GM13976 (cell line): ENCODE data around the gene ITGB1.

Experiments
- DNase-seq: peaks from one replicate; pipeline ENCODE4 v3.0.0; 2012; ENCODE audit warnings: low spot score
- in situ Hi-C: fragments of 300-500 bp; cut with MboI; formaldehyde crosslinking; loops from one replicate; pipeline ENCODE4 v1.12.0; 2022; ENCODE audit warnings: low sequenced_read_pairs, mixed read lengths, inconsistent platforms; ENCODE audit not compliant: unreplicated experiment
- TF ChIP-seq, protein P1 (sequence below): IDR thresholded peaks from 2 replicates; pipeline ENCODE4 v1.5.1; 2012; ENCODE audit warnings: borderline replicate concordance, mild to moderate bottlenecking; ENCODE audit not compliant: insufficient read depth; ENCODE audit errors: extremely low read depth, missing control alignments, control extremely low read depth

Gene ITGB1

DNA sequence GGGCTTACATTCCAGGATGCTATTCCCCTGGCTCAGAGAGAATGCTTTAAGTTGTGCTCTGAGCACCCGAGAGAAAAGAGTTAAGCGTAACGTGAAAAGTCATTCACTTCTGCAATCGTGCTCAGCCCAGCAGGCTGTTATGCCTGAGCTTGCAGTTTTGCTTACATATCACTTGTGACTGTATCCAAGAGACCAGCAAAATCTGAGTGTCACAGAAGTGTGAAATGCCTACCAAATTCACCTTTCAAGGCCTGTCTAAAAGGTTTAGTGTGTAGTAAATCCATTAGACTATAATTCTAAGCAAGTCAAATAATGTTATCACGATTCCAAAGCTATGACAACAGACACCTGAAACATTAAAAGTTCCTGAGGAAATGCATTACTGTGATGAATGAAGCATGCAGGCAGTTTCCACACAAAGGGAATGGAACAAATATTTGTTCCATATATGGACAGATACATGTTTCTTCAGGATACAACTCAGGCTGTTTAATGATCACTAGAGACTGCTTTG is 20.1 kb downstream of the ITGB1 start:
- DNase-seq, result no peak
- TF ChIP-seq, protein P1, sequence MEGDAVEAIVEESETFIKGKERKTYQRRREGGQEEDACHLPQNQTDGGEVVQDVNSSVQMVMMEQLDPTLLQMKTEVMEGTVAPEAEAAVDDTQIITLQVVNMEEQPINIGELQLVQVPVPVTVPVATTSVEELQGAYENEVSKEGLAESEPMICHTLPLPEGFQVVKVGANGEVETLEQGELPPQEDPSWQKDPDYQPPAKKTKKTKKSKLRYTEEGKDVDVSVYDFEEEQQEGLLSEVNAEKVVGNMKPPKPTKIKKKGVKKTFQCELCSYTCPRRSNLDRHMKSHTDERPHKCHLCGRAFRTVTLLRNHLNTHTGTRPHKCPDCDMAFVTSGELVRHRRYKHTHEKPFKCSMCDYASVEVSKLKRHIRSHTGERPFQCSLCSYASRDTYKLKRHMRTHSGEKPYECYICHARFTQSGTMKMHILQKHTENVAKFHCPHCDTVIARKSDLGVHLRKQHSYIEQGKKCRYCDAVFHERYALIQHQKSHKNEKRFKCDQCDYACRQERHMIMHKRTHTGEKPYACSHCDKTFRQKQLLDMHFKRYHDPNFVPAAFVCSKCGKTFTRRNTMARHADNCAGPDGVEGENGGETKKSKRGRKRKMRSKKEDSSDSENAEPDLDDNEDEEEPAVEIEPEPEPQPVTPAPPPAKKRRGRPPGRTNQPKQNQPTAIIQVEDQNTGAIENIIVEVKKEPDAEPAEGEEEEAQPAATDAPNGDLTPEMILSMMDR, result no peak
- in situ Hi-C loops, result no loop called here

GRCh38 chr10:32932225-32932729 is 25.8 kb downstream of the ITGB1 start:
- in situ Hi-C loops, result no loop called here
- TF ChIP-seq, protein P1, result no peak
- DNase-seq, result no peak

GRCh38 chr10:32931593-32931992 is 26.4 kb downstream of the ITGB1 start:
- in situ Hi-C loops, result no loop called here
- DNase-seq, result no peak
- TF ChIP-seq, protein P1, result no peak

DNA sequence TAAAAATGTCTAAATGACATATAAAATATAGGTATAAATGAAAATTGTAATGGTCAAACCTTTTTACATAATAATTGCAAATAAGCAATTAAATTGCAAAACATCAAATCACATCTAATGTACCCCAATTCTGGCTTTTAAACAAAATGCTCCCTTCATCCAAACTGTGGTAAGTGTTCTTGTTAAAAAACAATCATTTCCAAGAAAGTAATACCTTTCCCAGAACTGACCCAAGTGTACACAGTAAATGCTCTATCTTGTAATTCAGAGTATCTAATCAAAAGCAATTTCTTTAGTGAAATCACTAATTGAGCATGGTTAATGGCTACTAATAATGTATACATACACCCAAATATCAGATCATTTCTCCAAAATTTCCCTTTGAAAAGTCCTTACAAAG is 28.0 kb downstream of the ITGB1 start:
- TF ChIP-seq, protein P1, result no peak
- in situ Hi-C loops, result no loop called here
- no peak for DNase-seq

- in situ Hi-C loops, result no loop called here
- TF ChIP-seq, protein P1, result no peak
- no peak for DNase-seq
These were observed 28.4 kb downstream of the ITGB1 start for GRCh38 chr10:32929634-32930033.

DNA sequence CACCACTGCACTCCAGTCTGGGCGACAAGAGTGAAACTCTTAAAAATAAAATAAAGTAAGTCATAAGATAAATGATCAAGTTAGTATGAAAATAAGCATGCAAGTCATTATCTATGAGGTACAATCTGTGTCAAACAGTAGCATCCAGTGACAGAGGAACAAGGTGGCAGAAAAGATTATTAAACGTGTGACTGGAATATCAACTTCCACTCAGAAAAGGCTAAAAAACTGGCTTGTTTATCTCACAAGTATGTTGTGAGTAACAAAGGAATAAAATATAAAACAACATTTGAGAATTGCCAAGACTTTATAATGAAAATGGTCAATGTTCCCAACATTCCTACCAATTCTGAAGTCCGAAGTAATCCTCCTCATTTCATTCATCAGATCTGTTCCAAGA is 30.3 kb downstream of the ITGB1 start:
- in situ Hi-C loops, result no loop called here
- TF ChIP-seq, protein P1, result no peak
- DNase-seq, result no peak
